ENCODE results near the gene TEX2. TPM values are rescaled to one million over a fixed set of nuclear protein-coding genes. Genes with fewer than 3 reads are reported as not detected.
A peak's percentile ranks its signal among the peaks of the same experiment; 100 is the strongest.
"Not testable (repeated sequence)": the region's sequence is repeated elsewhere in the genome, so short reads cannot be mapped to it uniquely, and the experiment has no call there.

Gene TEX2
- total RNA-seq, 4 donors from 2014 or later, result 12.3 to 137 (median 30.3) TPM

GRCh38 chr17:64123114-64123513 is 139.9 kb downstream of the TEX2 start:
- TF ChIP-seq POLR2AphosphoS5 (IDR thresholded peaks at IDR 0.05) (no peak), CTCF (IDR thresholded peaks at IDR 0.05) (no peak), EP300 (IDR thresholded peaks at IDR 0.05; ENCODE audit: low read depth) (no peak), POLR2A (IDR thresholded peaks at IDR 0.05) (no peak)
- Histone ChIP-seq H3K4me1 (peaks cover 6 to 17% (median 9%) of the 10 kb centered on the region in 4 donors), H3K4me3 (no peak overlapping the region), H3K27ac (no peak overlapping the region), H3K36me3 (no peaks in the 10 kb centered on the region), H3K9me3 (no peaks in the 10 kb centered on the region), H3K27me3 (no peaks in the 10 kb centered on the region)
- in situ Hi-C loops (cut with MboI; ENCODE audit: low pct_ligation_motif_present in 1 of 4, low pct_unique_long_range_greater_than_20kb in 1 of 4, low sequenced_read_pairs in 3 of 4) (no loop called here), intact Hi-C loops (cut with DNase I; ENCODE audit: low total_unique reads) (no loop called here)
- no peak for DNase-seq
- WGBS, 2 donors (ENCODE audit: low coverage in 1 of 2), result 72 to 74% methylated on average over 4 of the region's 4 CpGs

GRCh38 chr17:64120972-64121786 is 141.9 kb downstream of the TEX2 start:
- DNase-seq, result peak; percentile 28
- WGBS, 2 donors (ENCODE audit: low coverage in 1 of 2), result 74 to 90% methylated on average over 5 to 13 of the region's 13 CpGs
- Histone ChIP-seq H3K4me1 (peaks cover 10 to 17% (median 13%) of the 10 kb centered on the region in 4 donors), H3K27ac (peak overlapping the region in 2 of 4 donors; percentile 17 to 61)
- H3K9me3 ChIP-seq; intact Hi-C loops (cut with DNase I; ENCODE audit: low total_unique reads); H3K27me3 ChIP-seq; H3K36me3 ChIP-seq; in situ Hi-C loops (cut with MboI; ENCODE audit: low pct_ligation_motif_present in 1 of 4, low pct_unique_long_range_greater_than_20kb in 1 of 4, low sequenced_read_pairs in 3 of 4); H3K4me3 ChIP-seq: not testable (repeated sequence)

DNA sequence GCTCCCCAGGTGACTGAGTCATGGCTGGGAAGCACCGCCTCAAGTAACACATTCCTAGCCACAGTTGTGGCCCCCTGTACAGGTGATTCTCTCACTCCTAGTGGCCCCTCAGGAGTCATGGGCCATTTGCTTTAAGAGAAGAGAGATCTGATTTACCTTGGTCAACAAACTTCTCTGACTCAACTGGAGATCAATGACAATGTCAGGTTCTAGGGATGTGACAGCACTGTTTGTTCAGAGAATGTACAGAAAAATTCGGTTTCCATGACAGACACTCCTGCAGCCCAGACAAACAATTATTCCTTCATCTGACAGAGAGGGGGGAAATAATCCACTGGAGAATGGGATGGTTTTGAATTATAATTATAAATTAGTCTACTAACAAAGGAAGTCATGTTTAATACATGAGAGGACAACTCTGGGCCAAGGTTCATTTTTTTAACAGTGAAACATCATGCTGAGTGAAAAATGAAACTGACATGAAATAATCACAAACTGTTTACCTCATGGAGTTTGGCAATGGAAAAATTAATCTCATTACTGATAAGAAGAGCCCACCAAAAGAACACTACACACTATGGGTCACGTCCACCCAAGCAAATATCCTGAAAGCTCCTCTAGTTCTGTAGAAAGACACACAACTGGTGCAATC is 142.8 kb downstream of the TEX2 start:
- WGBS, 2 donors (ENCODE audit: low coverage in 1 of 2), result 85 to 88% methylated on average over 2 to 3 of the region's 3 CpGs
- H3K4me3 ChIP-seq, result no peak overlapping the region
- H3K4me1 ChIP-seq, result peaks cover 10 to 19% (median 15%) of the 10 kb centered on the region in 4 donors
- H3K36me3 ChIP-seq, result no peaks in the 10 kb centered on the region
- no peaks in the 10 kb centered on the region for H3K27me3 ChIP-seq
- DNase-seq, result no peak
- peak overlapping the region in 2 of 4 donors; percentile 12 to 61 for H3K27ac ChIP-seq
- TF ChIP-seq POLR2AphosphoS5 (IDR thresholded peaks at IDR 0.05) (no peak), EP300 (IDR thresholded peaks at IDR 0.05; ENCODE audit: low read depth) (no peak), CTCF (IDR thresholded peaks at IDR 0.05) (no peak), POLR2A (IDR thresholded peaks at IDR 0.05) (no peak)
- in situ Hi-C loops (cut with MboI; ENCODE audit: low pct_ligation_motif_present in 1 of 4, low pct_unique_long_range_greater_than_20kb in 1 of 4, low sequenced_read_pairs in 3 of 4), result no loop called here
- H3K9me3 ChIP-seq, result no peaks in the 10 kb centered on the region
- intact Hi-C loops (cut with DNase I; ENCODE audit: low total_unique reads), result no loop called here

DNA sequence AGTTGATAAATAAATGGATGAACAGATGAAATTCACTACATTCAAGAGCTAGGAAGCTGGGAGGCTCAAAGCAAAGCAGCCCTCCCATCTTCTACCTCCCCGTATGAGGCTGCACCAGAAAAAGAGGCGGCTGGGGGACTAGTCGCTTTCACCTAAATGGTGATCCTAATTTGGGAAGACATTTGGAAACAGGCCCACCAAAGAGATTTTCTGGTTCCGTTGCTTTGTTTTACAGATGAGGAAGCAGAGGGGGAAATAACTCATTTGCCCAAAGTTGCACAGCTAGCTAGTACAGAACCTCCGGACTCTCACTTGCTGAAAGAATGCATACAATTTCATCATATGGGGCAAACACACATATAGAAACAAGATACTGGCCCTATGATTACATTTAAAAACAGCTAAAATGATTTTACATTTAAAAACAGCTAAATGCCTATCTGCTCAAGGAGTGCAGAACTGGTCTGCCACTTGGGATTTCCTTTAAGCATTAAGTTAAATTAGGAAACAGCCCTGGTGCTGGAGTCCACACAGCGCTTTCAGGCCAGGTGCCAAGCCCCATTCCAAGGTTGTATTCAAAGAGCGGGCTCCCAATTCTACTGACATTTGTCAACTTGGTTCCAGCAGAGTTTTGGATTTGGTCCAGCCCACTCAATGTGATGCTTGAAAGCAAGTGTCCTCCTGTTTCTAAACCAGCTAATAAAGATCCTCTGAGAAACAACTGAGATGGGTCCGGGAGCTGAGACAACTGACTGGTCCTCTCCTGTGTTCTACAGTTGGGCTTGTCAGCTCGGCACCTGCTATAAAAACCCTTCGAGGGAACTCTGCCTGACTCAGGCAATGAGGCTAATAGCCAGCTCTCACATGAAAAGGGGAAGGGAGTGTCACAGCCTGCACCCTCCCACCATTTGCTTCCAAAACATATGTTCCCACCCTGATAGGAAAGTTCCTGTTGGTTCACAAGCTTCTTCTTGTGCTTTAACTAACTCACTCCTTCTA is 144.8 kb downstream of the TEX2 start:
- intact Hi-C loops (cut with DNase I; ENCODE audit: low total_unique reads), result no loop called here
- Histone ChIP-seq H3K27ac (peak overlapping the region; percentile 0 to 45 (median 16)), H3K27me3 (no peaks in the 10 kb centered on the region), H3K36me3 (no peaks in the 10 kb centered on the region), H3K4me1 (peaks cover 10 to 24% (median 16%) of the 10 kb centered on the region in 4 donors), H3K4me3 (no peak overlapping the region), H3K9me3 (no peaks in the 10 kb centered on the region)
- 58 to 71% methylated on average over 5 to 10 of the region's 10 CpGs for WGBS, 2 donors (ENCODE audit: low coverage in 1 of 2)
- peak; percentile 32 for DNase-seq
- in situ Hi-C loops (cut with MboI; ENCODE audit: low pct_ligation_motif_present in 1 of 4, low pct_unique_long_range_greater_than_20kb in 1 of 4, low sequenced_read_pairs in 3 of 4), result no loop called here
- TF ChIP-seq CTCF (IDR thresholded peaks at IDR 0.05) (no peak), EP300 (IDR thresholded peaks at IDR 0.05; ENCODE audit: low read depth) (no peak), POLR2A (IDR thresholded peaks at IDR 0.05) (no peak), POLR2AphosphoS5 (IDR thresholded peaks at IDR 0.05) (no peak)

Data from transverse colon (tissue), 4 donors.